CD4-positive, alpha-beta memory T cell (primary cell): ENCODE data around the gene RAPGEF3. TPM values are rescaled to one million over a fixed set of nuclear protein-coding genes. Genes with fewer than 3 reads are reported as not detected.

ENCODE experiments used
- CTCF ChIA-PET: fragments of 350-600 bp; sonication (Branson Sonifier 250); formaldehyde crosslinking; loops from one replicate; lab custom pipeline; 2021; ENCODE audit warnings: inconsistent platforms; ENCODE audit not compliant: partially characterized antibody; lab: Charles Lee
- POLR2A ChIA-PET: fragments of 350-600 bp; sonication (Branson Sonifier 250); formaldehyde crosslinking; loops from one replicate; lab custom pipeline; 2021; ENCODE audit not compliant: partially characterized antibody; lab: Charles Lee
- DNase-seq, 5 donors: peaks; one replicate each; pipeline versions ENCODE4 v3.0.0 to v3.0.0-alpha.2; 2020 to 2022; ENCODE audit warnings: mixed read lengths in 1 of 5
- H3K27ac ChIP-seq: one replicate; pipeline ENCODE4 v1.7.0; 2013; ENCODE audit warnings: low read depth, low read length
- H3K27me3 ChIP-seq: 2 replicates; pipeline ENCODE4 v1.7.0; 2013; ENCODE audit warnings: mild to moderate bottlenecking, low read length, moderate library complexity; ENCODE audit not compliant: insufficient read depth
- H3K36me3 ChIP-seq: 2 replicates; pipeline ENCODE4 v1.7.0; 2013; ENCODE audit warnings: mild to moderate bottlenecking, low read length, moderate library complexity; ENCODE audit not compliant: insufficient read depth
- H3K4me1 ChIP-seq: 2 replicates; pipeline ENCODE4 v1.7.0; 2013; ENCODE audit warnings: mild to moderate bottlenecking, low read length, moderate library complexity; ENCODE audit not compliant: insufficient read depth
- H3K4me3 ChIP-seq, 2 donors: one replicate each; pipeline ENCODE4 v1.7.0; 2013; ENCODE audit warnings: low read length in 2 of 2, mild to moderate bottlenecking in 1 of 2
- H3K9me3 ChIP-seq, 2 donors: one replicate each; pipeline ENCODE4 v1.7.0; 2013; ENCODE audit warnings: low read length in 2 of 2, control low read depth in 1 of 2; ENCODE audit not compliant: control insufficient read depth in 1 of 2
- H3K27ac Mint-ChIP-seq, 7 donors: one replicate each; pipeline ENCODE4 v1.8.0; 2020 to 2021; ENCODE audit warnings: mixed read lengths in 7 of 7, mild to moderate bottlenecking in 6 of 7, inconsistent platforms in 3 of 7, moderate library complexity in 3 of 7
- H3K27me3 Mint-ChIP-seq, 2 donors: one replicate each; pipeline ENCODE4 v1.8.0; 2020 to 2021; ENCODE audit warnings: mixed read lengths in 2 of 2
- H3K36me3 Mint-ChIP-seq, 2 donors: one replicate each; pipeline ENCODE4 v1.8.0; 2020 to 2021; ENCODE audit warnings: mixed read lengths in 2 of 2, inconsistent platforms in 1 of 2, mild to moderate bottlenecking in 1 of 2
- H3K4me1 Mint-ChIP-seq, 4 donors: one replicate each; pipeline ENCODE4 v1.8.0; 2020 to 2021; ENCODE audit warnings: mixed read lengths in 4 of 4, mild to moderate bottlenecking in 1 of 4
- H3K4me3 Mint-ChIP-seq, 8 donors: one replicate each; pipeline ENCODE4 v1.8.0; 2020 to 2021; ENCODE audit warnings: mixed read lengths in 8 of 8, mild to moderate bottlenecking in 7 of 8, moderate library complexity in 6 of 8, inconsistent platforms in 3 of 8
- H3K9me3 Mint-ChIP-seq, 8 donors: one replicate each; pipeline ENCODE4 v1.8.0; 2020 to 2021; ENCODE audit warnings: mixed read lengths in 8 of 8, mild to moderate bottlenecking in 5 of 8, inconsistent platforms in 3 of 8, moderate library complexity in 1 of 8
- intact Hi-C: fragments of 100-400 bp; cut with micrococcal nuclease; formaldehyde crosslinking; loops from one replicate; pipeline ENCODE4 v1.15.1; 2023
- polyA plus RNA-seq, 2 donors: library from polyadenylated mRNA; unstranded; fragments of 300-500 nt; fragmentation: Illumina TruSeq; gene quantifications; one replicate each; pipeline ENCODE4 v1.2.3, GENCODE V29; 2021
- total RNA-seq, 2 experiments: library from RNA; stranded (reverse); gene quantifications; one replicate each; pipeline ENCODE4 v1.2.3, GENCODE V29; 2021

Gene RAPGEF3
- total and polyA plus RNA-seq, 4 experiments from 2014 or later = 0.14 to 0.39 (median 0.15) TPM; not detected in 1

- Histone ChIP-seq H3K4me1 (peaks cover 22% of the 10 kb centered on the region), H3K27me3 (no peaks in the 10 kb centered on the region), H3K4me3 (no peak overlapping the region), H3K36me3 (no peaks in the 10 kb centered on the region), H3K27ac (no peak overlapping the region), H3K9me3 (no peaks in the 10 kb centered on the region)
- Mint-ChIP-seq H3K9me3 (no peaks in the 10 kb centered on the region), H3K36me3 (no peaks in the 10 kb centered on the region), H3K4me3 (no peak overlapping the region), H3K4me1 (peaks cover 19 to 40% (median 27%) of the 10 kb centered on the region in 4 donors), H3K27ac (no peak overlapping the region), H3K27me3 (peaks cover 0 to 5% of the 10 kb centered on the region in 2 donors)
- POLR2A ChIA-PET = interaction anchor here (1.3 to 1.8 kb wide), 2 partner anchors 9 to 74 kb away, joined by 3 to 4 read pairs; partner anchors contain the start of gene HDAC7
- intact Hi-C loops = loop anchor here (2.0 kb wide), 1 partner anchor 13 kb away; the partner anchor contains the start of gene RAPGEF3
- DNase-seq = no peak
- CTCF ChIA-PET = interaction anchor here (1.0 to 13.8 kb wide), 9 partner anchors 12 to 90 kb away, joined by 3 to 671 read pairs (median 96); partner anchors contain the start of genes HDAC7, RAPGEF3 and SLC48A1
Observed at GRCh38 chr12:47745485-47746041, 13.1 kb downstream of the RAPGEF3 start.

GRCh38 chr12:47744778-47745436 lies 13.8 kb downstream of the RAPGEF3 start:
- Histone ChIP-seq H3K4me3 (no peak overlapping the region), H3K27ac (no peak overlapping the region), H3K36me3 (no peaks in the 10 kb centered on the region), H3K4me1 (peaks cover 25% of the 10 kb centered on the region), H3K9me3 (no peaks in the 10 kb centered on the region), H3K27me3 (no peaks in the 10 kb centered on the region)
- POLR2A ChIA-PET = interaction anchor here (1.2 to 4.7 kb wide), 7 partner anchors 10 to 94 kb away, joined by 3 to 29 read pairs (median 6); partner anchors contain the start of genes HDAC7, RAPGEF3 and SLC48A1
- H3K27me3 Mint-ChIP-seq = peaks cover 0 to 5% of the 10 kb centered on the region in 2 donors
- peak overlapping the region in 1 of 7 donors; percentile 57 for H3K27ac Mint-ChIP-seq
- no peak overlapping the region for H3K4me3 Mint-ChIP-seq
- intact Hi-C loops = loop anchor here (1.0 to 2.0 kb wide), 3 partner anchors 14 to 34 kb away; partner anchors contain the start of gene RAPGEF3
- H3K4me1 Mint-ChIP-seq = peaks cover 19 to 47% (median 32%) of the 10 kb centered on the region in 4 donors
- H3K9me3 Mint-ChIP-seq = no peaks in the 10 kb centered on the region
- CTCF ChIA-PET = interaction anchor here (1.0 to 13.8 kb wide), 20 partner anchors 13 to 101 kb away, joined by 3 to 671 read pairs (median 6); partner anchors contain the start of genes ENDOU, HDAC7, RAPGEF3 and RPAP3
- DNase-seq = no peak
- no peaks in the 10 kb centered on the region for H3K36me3 Mint-ChIP-seq

- Mint-ChIP-seq H3K27me3 (peaks cover 0 to 5% of the 10 kb centered on the region in 2 donors), H3K4me3 (no peak overlapping the region), H3K36me3 (no peaks in the 10 kb centered on the region), H3K9me3 (no peaks in the 10 kb centered on the region), H3K27ac (peak overlapping the region in 2 of 7 donors; percentile 21 to 42), H3K4me1 (peaks cover 19 to 49% (median 36%) of the 10 kb centered on the region in 4 donors)
- H3K4me1 ChIP-seq = peaks cover 29% of the 10 kb centered on the region
- ChIA-PET CTCF (interaction anchor here (1.0 to 13.8 kb wide), 26 partner anchors 12 to 413 kb away, joined by 3 to 671 read pairs (median 6); partner anchors contain the start of genes ASB8, ENDOU, HDAC7 and RAPGEF3), POLR2A (interaction anchor here (1.1 to 4.7 kb wide), 11 partner anchors 11 to 95 kb away, joined by 3 to 29 read pairs (median 6); partner anchors contain the start of genes HDAC7, RAPGEF3, RPAP3 and SLC48A1)
- no peaks in the 10 kb centered on the region for H3K9me3 ChIP-seq
- no peak overlapping the region for H3K27ac ChIP-seq
- no peak overlapping the region for H3K4me3 ChIP-seq
- no peaks in the 10 kb centered on the region for H3K36me3 ChIP-seq
- peak; percentile 52 to 69 (median 61) for DNase-seq
- H3K27me3 ChIP-seq = no peaks in the 10 kb centered on the region
- intact Hi-C loops = loop anchor here (1.0 to 2.0 kb wide), 3 partner anchors 15 to 35 kb away; partner anchors contain the start of gene RAPGEF3
Observed at GRCh38 chr12:47744005-47744651, 14.6 kb downstream of the RAPGEF3 start.

- Histone ChIP-seq H3K27me3 (no peaks in the 10 kb centered on the region), H3K4me3 (no peak overlapping the region), H3K4me1 (peaks cover 29% of the 10 kb centered on the region), H3K36me3 (no peaks in the 10 kb centered on the region), H3K9me3 (no peaks in the 10 kb centered on the region), H3K27ac (no peak overlapping the region)
- intact Hi-C loops = no loop called here
- ChIA-PET CTCF (interaction anchor here (0.6 to 13.8 kb wide), 40 partner anchors 12 to 1328 kb away, joined by 3 to 671 read pairs (median 6); partner anchors contain the start of genes ASB8, ENDOU, HDAC7 and RAPGEF3), POLR2A (interaction anchor here (1.1 to 4.7 kb wide), 12 partner anchors 12 to 95 kb away, joined by 3 to 29 read pairs (median 8); partner anchors contain the start of genes HDAC7, RPAP3 and SLC48A1)
- Mint-ChIP-seq H3K4me1 (peaks cover 19 to 52% (median 39%) of the 10 kb centered on the region in 4 donors), H3K27ac (peak overlapping the region in 1 of 7 donors; percentile 21), H3K9me3 (no peaks in the 10 kb centered on the region), H3K27me3 (peaks cover 0 to 4% of the 10 kb centered on the region in 2 donors), H3K4me3 (no peak overlapping the region), H3K36me3 (no peaks in the 10 kb centered on the region)
- DNase-seq = no peak
Observed at GRCh38 chr12:47743311-47743860, 15.3 kb downstream of the RAPGEF3 start.

- no peaks in the 10 kb centered on the region for H3K27me3 ChIP-seq
- Mint-ChIP-seq H3K36me3 (no peaks in the 10 kb centered on the region), H3K4me1 (peaks cover 19 to 55% (median 40%) of the 10 kb centered on the region in 4 donors), H3K27me3 (peaks cover 0 to 3% of the 10 kb centered on the region in 2 donors), H3K9me3 (no peaks in the 10 kb centered on the region), H3K4me3 (peak overlapping the region in 2 of 8 donors; percentile 24 to 59), H3K27ac (peak overlapping the region in 6 of 7 donors; percentile 20 to 72 (median 36))
- H3K4me1 ChIP-seq = peaks cover 29% of the 10 kb centered on the region
- intact Hi-C loops = loop anchor here (1.0 kb wide), 3 partner anchors 27 to 207 kb away; no protein-coding TSS in a partner anchor
- no peak overlapping the region for H3K27ac ChIP-seq
- ChIA-PET CTCF (interaction anchor here (0.7 to 13.8 kb wide), 48 partner anchors 8 to 1327 kb away, joined by 3 to 671 read pairs (median 5); partner anchors contain the start of genes AMIGO2, ASB8, ENDOU and HDAC7), POLR2A (interaction anchor here (0.7 to 4.7 kb wide), 15 partner anchors 9 to 141 kb away, joined by 3 to 29 read pairs (median 5); partner anchors contain the start of genes RPAP3 and SLC48A1)
- H3K36me3 ChIP-seq = no peaks in the 10 kb centered on the region
- H3K4me3 ChIP-seq = no peak overlapping the region
- no peaks in the 10 kb centered on the region for H3K9me3 ChIP-seq
- DNase-seq = peak; percentile 58 to 67 (median 61)
Observed at GRCh38 chr12:47742253-47742825, 16.3 kb downstream of the RAPGEF3 start.

GRCh38 chr12:47741340-47741703 lies 17.4 kb downstream of the RAPGEF3 start:
- H3K36me3 Mint-ChIP-seq = no peaks in the 10 kb centered on the region
- Histone ChIP-seq H3K27me3 (no peaks in the 10 kb centered on the region), H3K9me3 (no peaks in the 10 kb centered on the region), H3K4me1 (peaks cover 29% of the 10 kb centered on the region), H3K4me3 (no peak overlapping the region), H3K27ac (no peak overlapping the region), H3K36me3 (no peaks in the 10 kb centered on the region)
- peak overlapping the region in 7 of 8 donors; percentile 29 to 67 (median 54) for H3K4me3 Mint-ChIP-seq
- intact Hi-C loops = no loop called here
- CTCF ChIA-PET = interaction anchor here (0.8 to 13.8 kb wide), 33 partner anchors 10 to 877 kb away, joined by 3 to 671 read pairs (median 11); partner anchors contain the start of genes AMIGO2, ENDOU, HDAC7 and PCED1B
- no peaks in the 10 kb centered on the region for H3K9me3 Mint-ChIP-seq
- POLR2A ChIA-PET = interaction anchor here (0.7 to 4.7 kb wide), 15 partner anchors 14 to 142 kb away, joined by 3 to 29 read pairs (median 4); partner anchors contain the start of gene RPAP3
- peak; percentile 80 to 88 (median 81) for DNase-seq
- peaks cover 19 to 56% (median 41%) of the 10 kb centered on the region in 4 donors for H3K4me1 Mint-ChIP-seq
- peaks cover 0 to 2% of the 10 kb centered on the region in 2 donors for H3K27me3 Mint-ChIP-seq
- peak overlapping the region; percentile 29 to 91 (median 74) for H3K27ac Mint-ChIP-seq
